Measurements from ENCODE around the gene GRIA4.

DNA sequence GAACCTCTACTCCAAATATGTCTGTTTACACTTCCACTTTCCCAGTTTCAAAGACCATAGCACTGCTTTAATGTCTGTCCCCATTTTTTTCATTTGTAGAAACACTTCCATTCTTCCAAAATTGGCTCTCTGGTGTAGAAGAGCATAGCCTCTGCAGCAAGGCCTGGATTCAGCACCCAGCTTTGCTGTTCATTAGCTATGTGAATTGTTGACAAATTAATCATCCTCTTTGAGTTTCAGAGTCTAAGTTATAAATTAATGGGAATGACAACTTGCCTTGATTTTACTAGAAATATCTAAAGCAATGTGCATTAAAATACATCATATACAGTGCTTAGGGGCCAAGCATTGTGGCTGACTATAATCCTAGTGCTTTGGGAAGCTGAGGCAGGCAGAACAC lies 22.4 kb downstream of the GRIA4 start:
- TF ChIP-seq CTCF (IDR thresholded peaks at IDR 0.05): no peak
- TF ChIP-seq POLR2A (IDR thresholded peaks at IDR 0.05): no peak

Data from uterus (tissue), 2 donors.